Liver (tissue), 3 donors: ENCODE measurements around the gene LMF1.

ENCODE experiments used
- EGR1 ChIP-seq, 2 donors: IDR thresholded peaks; 2 replicates each; pipeline ENCODE4 v1.6.1; 2016 to 2018; ENCODE audit warnings: antibody characterized with exemption in 2 of 2, low read depth in 2 of 2
- HNF4A ChIP-seq, 2 donors: conservative IDR thresholded peaks; 2 replicates each; pipeline ENCODE4 v1.6.1; 2016; ENCODE audit warnings: antibody characterized with exemption in 2 of 2, mild to moderate bottlenecking in 2 of 2
- JUND ChIP-seq, 2 donors: IDR thresholded peaks; 2 replicates each; pipeline ENCODE4 v1.6.1; 2016; ENCODE audit warnings: antibody characterized with exemption in 2 of 2
- RAD21 ChIP-seq, 2 donors: IDR thresholded peaks; 2 replicates each; pipeline ENCODE4 v1.6.1; 2016; ENCODE audit warnings: antibody characterized with exemption in 2 of 2, mild to moderate bottlenecking in 2 of 2
- SP1 ChIP-seq: IDR thresholded peaks from 2 replicates; pipeline ENCODE4 v1.6.1; 2018; ENCODE audit warnings: antibody characterized with exemption, mild to moderate bottlenecking
- TAF1 ChIP-seq: conservative IDR thresholded peaks from 2 replicates; pipeline ENCODE4 v1.6.1; 2016; ENCODE audit warnings: antibody characterized with exemption, mild to moderate bottlenecking
- TF ChIP-seq, protein P1 (sequence below): fragments of 150-350 bp; IDR thresholded peaks from 2 replicates; pipeline ENCODE4 v1.5.1; 2017; ENCODE audit warnings: improper control_type of control experiment, low read depth, low read length; ENCODE audit not compliant: missing input control
- TF ChIP-seq, protein P2 (sequence below): IDR thresholded peaks from 2 replicates; pipeline ENCODE4 v1.6.1; 2016; ENCODE audit warnings: antibody characterized with exemption
- TF ChIP-seq, protein P3 (sequence below): IDR thresholded peaks from 2 replicates; pipeline ENCODE4 v1.6.1; 2016; ENCODE audit warnings: antibody characterized with exemption, mild to moderate bottlenecking
- donor health status: healthy.
- donor health status: healthy.

DNA sequence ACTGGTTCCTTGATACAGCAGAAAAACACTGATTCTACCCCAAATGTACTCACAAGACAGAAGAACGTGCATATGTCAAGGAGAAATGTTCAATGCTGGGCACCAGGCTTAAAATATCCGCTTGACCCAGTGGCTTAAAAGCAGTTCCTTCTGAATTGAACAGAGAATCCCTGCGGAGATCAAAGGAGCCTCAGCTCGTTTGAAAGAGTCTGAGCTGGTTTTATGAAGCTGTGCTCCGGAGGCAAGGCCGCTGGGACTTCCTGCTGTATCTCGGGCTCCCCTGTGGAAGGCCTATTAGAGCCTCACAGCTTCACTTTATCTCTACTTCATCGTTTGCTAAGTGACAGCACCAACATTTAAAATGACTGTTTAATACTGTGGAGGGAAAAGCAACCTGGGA, 2.2 kb downstream of the LMF1 start:
- TF ChIP-seq, protein P1, sequence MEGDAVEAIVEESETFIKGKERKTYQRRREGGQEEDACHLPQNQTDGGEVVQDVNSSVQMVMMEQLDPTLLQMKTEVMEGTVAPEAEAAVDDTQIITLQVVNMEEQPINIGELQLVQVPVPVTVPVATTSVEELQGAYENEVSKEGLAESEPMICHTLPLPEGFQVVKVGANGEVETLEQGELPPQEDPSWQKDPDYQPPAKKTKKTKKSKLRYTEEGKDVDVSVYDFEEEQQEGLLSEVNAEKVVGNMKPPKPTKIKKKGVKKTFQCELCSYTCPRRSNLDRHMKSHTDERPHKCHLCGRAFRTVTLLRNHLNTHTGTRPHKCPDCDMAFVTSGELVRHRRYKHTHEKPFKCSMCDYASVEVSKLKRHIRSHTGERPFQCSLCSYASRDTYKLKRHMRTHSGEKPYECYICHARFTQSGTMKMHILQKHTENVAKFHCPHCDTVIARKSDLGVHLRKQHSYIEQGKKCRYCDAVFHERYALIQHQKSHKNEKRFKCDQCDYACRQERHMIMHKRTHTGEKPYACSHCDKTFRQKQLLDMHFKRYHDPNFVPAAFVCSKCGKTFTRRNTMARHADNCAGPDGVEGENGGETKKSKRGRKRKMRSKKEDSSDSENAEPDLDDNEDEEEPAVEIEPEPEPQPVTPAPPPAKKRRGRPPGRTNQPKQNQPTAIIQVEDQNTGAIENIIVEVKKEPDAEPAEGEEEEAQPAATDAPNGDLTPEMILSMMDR = no peak
- TF ChIP-seq JUND (IDR thresholded peaks at IDR 0.05) = no peak
- no peak for TF ChIP-seq TAF1
- TF ChIP-seq, protein P2, sequence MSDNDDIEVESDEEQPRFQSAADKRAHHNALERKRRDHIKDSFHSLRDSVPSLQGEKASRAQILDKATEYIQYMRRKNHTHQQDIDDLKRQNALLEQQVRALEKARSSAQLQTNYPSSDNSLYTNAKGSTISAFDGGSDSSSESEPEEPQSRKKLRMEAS = no peak
- TF ChIP-seq RAD21 (IDR thresholded peaks at IDR 0.05) = no peak
- TF ChIP-seq SP1 = no peak
- no peak for TF ChIP-seq EGR1 (IDR thresholded peaks at IDR 0.05; ENCODE audit: low read depth in 2 of 2)
- TF ChIP-seq HNF4A (conservative IDR thresholded peaks at IDR 0.05) = no peak
- TF ChIP-seq, protein P3, sequence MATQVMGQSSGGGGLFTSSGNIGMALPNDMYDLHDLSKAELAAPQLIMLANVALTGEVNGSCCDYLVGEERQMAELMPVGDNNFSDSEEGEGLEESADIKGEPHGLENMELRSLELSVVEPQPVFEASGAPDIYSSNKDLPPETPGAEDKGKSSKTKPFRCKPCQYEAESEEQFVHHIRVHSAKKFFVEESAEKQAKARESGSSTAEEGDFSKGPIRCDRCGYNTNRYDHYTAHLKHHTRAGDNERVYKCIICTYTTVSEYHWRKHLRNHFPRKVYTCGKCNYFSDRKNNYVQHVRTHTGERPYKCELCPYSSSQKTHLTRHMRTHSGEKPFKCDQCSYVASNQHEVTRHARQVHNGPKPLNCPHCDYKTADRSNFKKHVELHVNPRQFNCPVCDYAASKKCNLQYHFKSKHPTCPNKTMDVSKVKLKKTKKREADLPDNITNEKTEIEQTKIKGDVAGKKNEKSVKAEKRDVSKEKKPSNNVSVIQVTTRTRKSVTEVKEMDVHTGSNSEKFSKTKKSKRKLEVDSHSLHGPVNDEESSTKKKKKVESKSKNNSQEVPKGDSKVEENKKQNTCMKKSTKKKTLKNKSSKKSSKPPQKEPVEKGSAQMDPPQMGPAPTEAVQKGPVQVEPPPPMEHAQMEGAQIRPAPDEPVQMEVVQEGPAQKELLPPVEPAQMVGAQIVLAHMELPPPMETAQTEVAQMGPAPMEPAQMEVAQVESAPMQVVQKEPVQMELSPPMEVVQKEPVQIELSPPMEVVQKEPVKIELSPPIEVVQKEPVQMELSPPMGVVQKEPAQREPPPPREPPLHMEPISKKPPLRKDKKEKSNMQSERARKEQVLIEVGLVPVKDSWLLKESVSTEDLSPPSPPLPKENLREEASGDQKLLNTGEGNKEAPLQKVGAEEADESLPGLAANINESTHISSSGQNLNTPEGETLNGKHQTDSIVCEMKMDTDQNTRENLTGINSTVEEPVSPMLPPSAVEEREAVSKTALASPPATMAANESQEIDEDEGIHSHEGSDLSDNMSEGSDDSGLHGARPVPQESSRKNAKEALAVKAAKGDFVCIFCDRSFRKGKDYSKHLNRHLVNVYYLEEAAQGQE = no peak
